ENCODE measurements around the gene SHE. TPM values are rescaled to one million over a fixed set of nuclear protein-coding genes. Genes with fewer than 3 reads are reported as not detected.

SHE gene
- total and polyA plus RNA-seq, 2 of the 8 experiments (the other 6 are each of a cell fraction or from before 2014, with no cell fraction given): 0.44 to 0.45 TPM

DNA sequence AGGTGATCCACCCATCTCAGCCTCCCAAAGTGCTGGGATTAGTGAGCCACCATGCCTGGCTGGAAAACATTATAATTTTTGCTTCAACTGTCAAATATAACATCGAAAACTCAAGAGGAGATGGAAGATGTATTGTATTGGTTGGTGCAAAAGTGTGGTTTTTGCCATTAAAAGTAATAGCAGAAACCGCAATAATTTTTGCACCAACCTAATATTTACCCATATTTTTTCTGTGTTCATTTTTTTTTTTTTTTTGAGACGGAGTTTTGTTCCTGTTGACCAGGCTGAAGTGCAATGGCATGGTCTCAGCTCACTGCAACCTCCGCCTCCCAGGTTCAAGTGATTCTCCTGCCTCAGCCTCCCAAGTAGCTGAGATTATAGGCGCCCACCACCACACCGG, 27.1 kb upstream of the SHE start:
- H3K27me3 ChIP-seq (replicated peaks in 1 of 4; ENCODE audit: control insufficient read depth in 3 of 4, extremely low read depth in 1 of 4, insufficient read depth in 3 of 4, low read length in 3 of 4): no peaks in the 10 kb centered on the region
- H3K14ac ChIP-seq (ENCODE audit: insufficient read length): no peak overlapping the region
- no peak overlapping the region for H3K4ac ChIP-seq (replicated peaks; ENCODE audit: insufficient read length, low read depth, low read length)
- H3K79me2 ChIP-seq (ENCODE audit: control insufficient read depth in 1 of 2, insufficient read depth in 2 of 2, low read length in 2 of 2): no peaks in the 10 kb centered on the region
- H3K23me2 ChIP-seq (ENCODE audit: low read depth, low read length): no peaks in the 10 kb centered on the region
- ChIA-PET CTCF (ENCODE audit: partially characterized antibody) (interaction anchor here (0.7 to 2.2 kb wide), 2 partner anchors 17 to 84 kb away, joined by 6 to 8 read pairs; no protein-coding TSS in a partner anchor), POLR2A (ENCODE audit: partially characterized antibody) (interaction anchor here (0.6 kb wide), 1 partner anchor 135 kb away, joined by 3 read pairs; no protein-coding TSS in a partner anchor)
- no peak overlapping the region for H3K4me3 ChIP-seq (ENCODE audit: extremely low read depth in 1 of 4, insufficient read depth in 2 of 4, low read depth in 3 of 4, low read length in 4 of 4)
- H3K56ac ChIP-seq (replicated peaks; ENCODE audit: insufficient read length, low read depth, low read length): no peak overlapping the region
- H3K27ac ChIP-seq (ENCODE audit: low read depth, low read length): no peak overlapping the region
- no peaks in the 10 kb centered on the region for H4K20me1 ChIP-seq (replicated peaks in 1 of 2; ENCODE audit: control insufficient read depth in 1 of 2, insufficient read depth in 2 of 2, low read length in 2 of 2)
- no peak overlapping the region for H2BK20ac ChIP-seq (ENCODE audit: low read length)
- no peak for FAIRE-seq
- H2BK15ac ChIP-seq (ENCODE audit: low read length): no peak overlapping the region
- H2BK5ac ChIP-seq (ENCODE audit: low read depth, low read length): no peak overlapping the region
- no peak for DNase-seq (ENCODE audit: low read depth in 1 of 2, low spot score in 2 of 2)
- H4K91ac ChIP-seq (replicated peaks; ENCODE audit: insufficient read length, low read length): no peak overlapping the region
- H3K9me3 ChIP-seq (ENCODE audit: insufficient read depth in 2 of 2, low read depth in 1 of 2, low read length in 1 of 2): peaks cover 0 to 8% of the 10 kb centered on the region in 2 experiments; a peak in 1 of 4 replicates
- H2AK5ac ChIP-seq (ENCODE audit: low read depth, low read length): no peak overlapping the region
- H2BK120ac ChIP-seq (replicated peaks; ENCODE audit: low read depth, low read length): no peak overlapping the region
- no peak overlapping the region for H4K5ac ChIP-seq (ENCODE audit: insufficient read length, low read depth, low read length)
- H3K36me3 ChIP-seq (ENCODE audit: control insufficient read depth in 2 of 4, insufficient read depth in 4 of 4, low read length in 3 of 4): no peaks in the 10 kb centered on the region
- H2AFZ ChIP-seq (ENCODE audit: low read length): no peak overlapping the region
- WGBS, 2 experiments (ENCODE audit: extremely low coverage in 1 of 2, insufficient coverage in 1 of 2, insufficient read length in 1 of 2, insufficient replicate concordance in 2 of 2, low coverage in 1 of 2, low lambda C conversion rate in 2 of 2, missing lambda C conversion rate in 1 of 2): 95% methylated on average over 6 of the region's 6 CpGs; no CpG with 5 or more reads in 1 of the 2 experiments
- H3K79me1 ChIP-seq (ENCODE audit: low read depth, low read length): no peaks in the 10 kb centered on the region
- H2BK12ac ChIP-seq (ENCODE audit: low read depth, low read length): no peak overlapping the region
- no peaks in the 10 kb centered on the region for H3K4me1 ChIP-seq (replicated peaks in 1 of 4; ENCODE audit: control insufficient read depth in 3 of 4, insufficient read depth in 4 of 4, low read length in 3 of 4)
- no peak overlapping the region for H3K18ac ChIP-seq (ENCODE audit: extremely low read depth, low read length)
- no peak overlapping the region for H3K4me2 ChIP-seq (ENCODE audit: insufficient read depth in 1 of 2, low read depth in 2 of 2, low read length in 2 of 2)
- no peak overlapping the region for H3K23ac ChIP-seq (ENCODE audit: insufficient read length)
- no peak overlapping the region for H4K8ac ChIP-seq (ENCODE audit: extremely low read depth, insufficient read depth, low read length)
- H3K9ac ChIP-seq (replicated peaks in 1 of 4; ENCODE audit: extremely low read depth in 1 of 4, low read depth in 3 of 4, low read length in 3 of 4): no peak overlapping the region
- no peak for TF ChIP-seq BACH1 (IDR thresholded peaks at IDR 0.05; ENCODE audit: low read length)
- TF ChIP-seq NANOG (IDR thresholded peaks at IDR 0.05; ENCODE audit: insufficient read depth, low read depth, low read length, poor library complexity, severe bottlenecking): no peak
- TF ChIP-seq ZNF274 (IDR thresholded peaks at IDR 0.05; ENCODE audit: borderline replicate concordance, extremely low read depth, low read length): no peak
- no peak for TF ChIP-seq GABPA (IDR thresholded peaks at IDR 0.05; ENCODE audit: borderline replicate concordance, insufficient read depth, low read length)
- TF ChIP-seq RFX5 (IDR thresholded peaks at IDR 0.05; ENCODE audit: borderline replicate concordance, low read depth, low read length): no peak
- TF ChIP-seq POU5F1 (IDR thresholded peaks at IDR 0.05; ENCODE audit: low read depth, low read length): no peak
- no peak for TF ChIP-seq RBBP5 (IDR thresholded peaks at IDR 0.05; ENCODE audit: borderline replicate concordance, low read depth, low read length)
- TF ChIP-seq CTBP2 (IDR thresholded peaks at IDR 0.05; ENCODE audit: borderline replicate concordance, insufficient read depth, insufficient read length, low read length): no peak
- no peak for TF ChIP-seq SP2 (IDR thresholded peaks at IDR 0.05; ENCODE audit: low read length)
- TF ChIP-seq, protein P1, sequence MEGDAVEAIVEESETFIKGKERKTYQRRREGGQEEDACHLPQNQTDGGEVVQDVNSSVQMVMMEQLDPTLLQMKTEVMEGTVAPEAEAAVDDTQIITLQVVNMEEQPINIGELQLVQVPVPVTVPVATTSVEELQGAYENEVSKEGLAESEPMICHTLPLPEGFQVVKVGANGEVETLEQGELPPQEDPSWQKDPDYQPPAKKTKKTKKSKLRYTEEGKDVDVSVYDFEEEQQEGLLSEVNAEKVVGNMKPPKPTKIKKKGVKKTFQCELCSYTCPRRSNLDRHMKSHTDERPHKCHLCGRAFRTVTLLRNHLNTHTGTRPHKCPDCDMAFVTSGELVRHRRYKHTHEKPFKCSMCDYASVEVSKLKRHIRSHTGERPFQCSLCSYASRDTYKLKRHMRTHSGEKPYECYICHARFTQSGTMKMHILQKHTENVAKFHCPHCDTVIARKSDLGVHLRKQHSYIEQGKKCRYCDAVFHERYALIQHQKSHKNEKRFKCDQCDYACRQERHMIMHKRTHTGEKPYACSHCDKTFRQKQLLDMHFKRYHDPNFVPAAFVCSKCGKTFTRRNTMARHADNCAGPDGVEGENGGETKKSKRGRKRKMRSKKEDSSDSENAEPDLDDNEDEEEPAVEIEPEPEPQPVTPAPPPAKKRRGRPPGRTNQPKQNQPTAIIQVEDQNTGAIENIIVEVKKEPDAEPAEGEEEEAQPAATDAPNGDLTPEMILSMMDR (IDR thresholded peaks at IDR 0.05; ENCODE audit: control extremely low read depth in 1 of 3, insufficient read depth in 1 of 3, low read depth in 1 of 3, low read length in 3 of 3): no peak
- no peak for TF ChIP-seq RXRA (IDR thresholded peaks at IDR 0.05; ENCODE audit: insufficient read depth, low read depth, low read length)

Data from H1 (cell line).